Measurements from ENCODE around the gene GPC6.

The GPC6 gene

DNA sequence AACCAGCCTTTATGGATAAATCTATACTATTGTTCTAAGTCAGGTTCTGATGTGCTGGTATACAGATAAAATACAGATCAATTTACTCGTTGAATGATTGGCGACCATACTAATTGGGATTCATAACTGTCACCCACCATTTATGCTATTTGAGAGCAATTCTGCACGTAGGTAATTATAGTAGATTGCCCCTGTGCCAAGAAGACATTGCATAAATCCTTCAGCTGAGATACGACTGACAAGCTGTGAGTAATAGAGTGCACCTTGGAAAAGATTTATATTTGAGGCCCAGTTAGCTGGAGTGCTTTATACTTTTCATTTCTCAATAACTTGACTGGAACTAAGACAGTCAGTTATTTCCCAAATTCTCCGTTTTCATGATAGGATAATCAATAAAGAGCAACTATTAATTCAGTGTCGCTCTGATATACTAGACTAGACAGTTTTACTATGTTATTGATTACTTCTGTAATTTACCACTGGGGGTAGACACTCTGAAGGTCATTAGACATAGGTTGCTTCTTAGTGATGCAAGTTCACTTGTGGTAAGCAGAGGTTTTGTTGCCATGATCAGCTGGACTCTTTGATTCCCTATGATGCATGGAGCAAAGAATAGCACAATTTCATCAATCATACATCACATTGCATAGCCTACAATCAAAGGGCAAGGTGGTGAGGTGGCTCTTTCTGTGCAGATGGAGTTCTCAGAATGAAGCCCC lies 536.3 kb downstream of the GPC6 start:
- no peak overlapping the region for H3K27ac Mint-ChIP-seq
- peaks cover 2% of the 10 kb centered on the region for H3K27me3 Mint-ChIP-seq
- H3K4me3 Mint-ChIP-seq: no peak overlapping the region
- no peak for DNase-seq
- no peaks in the 10 kb centered on the region for H3K36me3 Mint-ChIP-seq (ENCODE audit: low read depth)
- no peak for ATAC-seq
- no peaks in the 10 kb centered on the region for H3K9me3 Mint-ChIP-seq
- H3K4me1 Mint-ChIP-seq: peaks cover 6% of the 10 kb centered on the region

DNA sequence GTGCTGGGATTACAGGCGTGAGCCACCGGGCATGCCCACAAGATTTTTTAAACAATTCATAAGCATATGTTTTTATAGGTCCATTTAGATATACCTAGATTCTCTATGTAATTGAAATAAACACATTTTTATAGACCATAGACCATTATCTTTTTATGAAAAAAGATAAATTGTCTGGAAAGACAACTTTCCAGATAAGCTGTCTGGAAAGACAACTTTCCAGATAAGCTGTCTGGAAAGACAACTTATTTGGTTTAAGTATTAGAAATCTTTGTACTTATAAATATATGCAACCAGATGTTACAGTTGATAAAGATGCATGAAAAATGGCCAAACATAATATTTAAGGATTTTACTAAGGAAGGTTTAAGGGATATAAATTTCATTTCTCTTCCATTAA lies 538.5 kb downstream of the GPC6 start:
- Mint-ChIP-seq H3K4me1 (no peaks in the 10 kb centered on the region), H3K4me3 (no peak overlapping the region), H3K9me3 (no peaks in the 10 kb centered on the region), H3K27me3 (peaks cover 2% of the 10 kb centered on the region), H3K36me3 (ENCODE audit: low read depth) (no peaks in the 10 kb centered on the region), H3K27ac (no peak overlapping the region)
- DNase-seq (no peak), ATAC-seq (no peak)

DNA sequence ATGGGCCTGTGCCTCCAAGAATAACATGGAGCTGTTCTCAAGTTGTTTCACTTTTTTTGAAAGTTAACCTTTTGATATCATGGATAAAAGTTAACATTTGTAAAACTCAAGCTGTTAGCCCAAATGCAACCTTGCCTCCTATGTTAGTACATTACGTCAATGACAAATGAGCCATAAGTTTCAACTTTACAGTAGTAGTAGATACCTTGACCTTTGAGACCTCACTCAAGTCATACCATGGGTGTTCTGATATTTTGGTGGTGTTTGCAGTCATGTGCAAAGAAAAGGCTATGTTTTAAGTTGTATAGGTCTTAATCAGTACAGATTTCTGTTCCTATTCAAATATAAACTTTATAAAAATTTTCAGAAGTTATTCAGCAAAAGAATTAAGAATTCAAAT lies 539.2 kb downstream of the GPC6 start:
- ATAC-seq: no peak
- Mint-ChIP-seq H3K36me3 (ENCODE audit: low read depth) (no peaks in the 10 kb centered on the region), H3K27me3 (peaks cover 2% of the 10 kb centered on the region), H3K9me3 (no peaks in the 10 kb centered on the region), H3K4me1 (no peaks in the 10 kb centered on the region), H3K27ac (no peak overlapping the region), H3K4me3 (no peak overlapping the region)
- no peak for DNase-seq

DNA sequence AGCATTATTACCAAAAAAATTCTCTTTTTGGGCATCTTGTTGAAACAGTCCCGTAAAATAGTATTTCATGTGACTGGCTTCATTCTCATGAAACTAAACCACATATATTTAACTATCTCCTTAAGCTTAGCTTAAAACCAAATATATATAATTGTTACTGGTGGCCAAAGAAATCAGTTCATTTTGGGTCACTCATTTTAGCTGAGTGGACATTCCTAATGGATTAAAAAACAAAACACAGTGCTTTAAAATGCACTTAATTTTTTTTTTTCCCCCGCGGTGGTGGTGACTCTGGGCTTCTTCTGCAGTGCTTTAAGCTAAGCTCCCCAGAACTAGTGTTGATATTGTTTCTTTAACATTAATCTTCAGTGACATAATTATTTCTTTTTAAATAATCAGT lies 540.1 kb downstream of the GPC6 start:
- Mint-ChIP-seq H3K9me3 (no peaks in the 10 kb centered on the region), H3K4me3 (no peak overlapping the region), H3K27ac (no peak overlapping the region), H3K36me3 (ENCODE audit: low read depth) (no peaks in the 10 kb centered on the region), H3K27me3 (peaks cover 2% of the 10 kb centered on the region), H3K4me1 (no peaks in the 10 kb centered on the region)
- ATAC-seq (no peak), DNase-seq (no peak)

DNA sequence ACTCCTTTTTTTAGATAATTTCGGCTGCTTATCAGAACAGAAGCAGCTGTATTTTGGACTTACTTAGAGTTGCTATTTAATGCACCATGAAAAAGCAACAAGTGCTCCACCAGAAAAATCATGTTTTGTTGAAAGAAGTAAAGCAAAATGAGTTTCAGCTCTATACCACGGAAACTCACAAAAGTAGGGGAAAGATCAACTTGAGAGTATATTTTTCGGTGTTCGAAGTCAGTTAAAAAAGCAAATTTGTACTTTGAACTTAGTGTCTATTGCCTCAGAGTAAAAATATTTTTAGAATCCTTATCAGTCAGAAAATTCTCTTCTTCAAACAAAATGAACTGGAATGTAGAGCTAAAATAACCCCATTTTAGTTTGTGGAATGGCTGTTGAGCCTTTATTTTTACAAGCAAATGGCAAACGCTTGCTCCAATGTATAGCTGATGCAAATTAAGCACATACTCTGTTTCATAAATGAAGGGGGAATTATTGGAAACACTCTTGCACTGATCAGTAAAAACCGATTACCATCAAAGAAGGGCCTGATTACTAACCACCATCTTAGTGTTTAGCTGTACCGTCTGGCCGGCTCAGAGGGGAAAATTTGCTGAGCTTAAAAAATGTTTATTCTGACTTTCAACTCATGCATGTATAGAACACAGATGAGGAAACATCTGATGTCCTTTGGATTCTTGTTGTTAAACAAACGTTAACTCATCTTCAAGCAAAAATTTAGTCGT lies 540.7 kb downstream of the GPC6 start:
- DNase-seq: no peak
- no peak overlapping the region for H3K4me3 Mint-ChIP-seq
- H3K27ac Mint-ChIP-seq: no peak overlapping the region
- no peaks in the 10 kb centered on the region for H3K4me1 Mint-ChIP-seq
- no peaks in the 10 kb centered on the region for H3K36me3 Mint-ChIP-seq (ENCODE audit: low read depth)
- no peak for ATAC-seq
- no peaks in the 10 kb centered on the region for H3K9me3 Mint-ChIP-seq
- peaks cover 3% of the 10 kb centered on the region for H3K27me3 Mint-ChIP-seq

DNA sequence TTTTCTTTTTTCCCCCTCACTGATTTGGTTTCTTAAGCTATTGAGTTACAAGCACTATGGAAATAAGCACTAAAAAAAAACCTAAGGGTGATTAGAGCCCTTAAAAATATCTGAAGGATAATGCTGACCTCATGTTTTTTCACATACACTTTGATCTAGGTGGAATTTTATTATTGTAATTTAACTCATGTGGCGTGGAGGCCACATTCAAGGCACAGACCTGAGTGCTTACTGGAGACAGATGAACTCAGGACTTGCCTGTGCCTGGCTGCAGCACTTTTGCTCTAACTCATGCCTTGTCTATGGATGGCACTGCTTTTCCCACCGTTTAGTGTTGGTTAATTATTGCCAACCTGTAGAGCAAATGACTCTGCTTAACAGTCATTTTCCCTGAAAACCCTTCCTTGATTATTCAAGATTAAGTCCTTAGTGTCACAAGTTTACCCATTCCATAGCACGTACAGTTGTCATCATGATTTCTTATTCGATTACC lies 541.4 kb downstream of the GPC6 start:
- no peak for DNase-seq
- no peaks in the 10 kb centered on the region for H3K9me3 Mint-ChIP-seq
- no peaks in the 10 kb centered on the region for H3K4me1 Mint-ChIP-seq
- no peak overlapping the region for H3K27ac Mint-ChIP-seq
- no peaks in the 10 kb centered on the region for H3K36me3 Mint-ChIP-seq (ENCODE audit: low read depth)
- no peak overlapping the region for H3K4me3 Mint-ChIP-seq
- no peak for ATAC-seq
- peaks cover 6% of the 10 kb centered on the region for H3K27me3 Mint-ChIP-seq

DNA sequence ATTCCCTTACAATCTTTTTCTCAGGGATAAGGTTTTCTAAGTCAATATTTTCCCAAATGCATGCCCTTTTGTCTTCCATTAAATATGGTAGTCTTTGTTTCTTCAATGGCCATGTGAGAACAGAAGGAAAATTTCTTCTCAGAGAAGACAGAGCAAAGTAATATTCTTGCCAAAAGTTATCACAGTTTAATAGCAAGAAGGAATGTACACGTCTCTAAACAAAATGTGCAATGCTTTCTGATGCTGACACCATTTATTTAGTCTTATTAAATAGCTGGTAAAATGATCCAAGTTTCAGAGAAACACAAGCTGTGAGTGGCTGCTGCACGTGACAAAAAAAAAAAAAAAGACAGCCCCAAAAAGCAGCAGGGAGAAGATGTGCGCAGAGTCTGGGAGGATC lies 542.5 kb downstream of the GPC6 start:
- Mint-ChIP-seq H3K36me3 (ENCODE audit: low read depth) (no peaks in the 10 kb centered on the region), H3K27ac (no peak overlapping the region), H3K27me3 (peaks cover 4% of the 10 kb centered on the region), H3K4me3 (no peak overlapping the region), H3K9me3 (no peaks in the 10 kb centered on the region), H3K4me1 (no peaks in the 10 kb centered on the region)
- no peak for ATAC-seq
- no peak for DNase-seq

DNA sequence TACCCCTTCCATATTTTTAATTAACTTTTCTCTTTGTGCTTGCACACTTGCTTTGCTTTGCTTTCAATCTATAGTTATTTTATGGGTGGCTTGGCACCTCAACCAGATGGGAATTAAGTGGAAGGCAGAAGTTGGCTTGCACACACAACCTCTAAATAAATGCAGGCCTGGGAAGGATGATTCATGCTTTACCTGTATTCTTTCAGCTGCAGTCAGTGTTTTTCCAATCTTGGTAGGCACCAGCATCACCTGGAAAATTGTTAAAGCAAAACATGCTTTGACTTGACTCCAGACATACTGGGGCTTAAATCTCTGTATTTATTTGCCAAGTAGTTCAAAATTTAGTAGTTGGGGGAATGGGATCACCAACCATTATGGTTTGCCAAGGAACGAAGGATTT lies 543.0 kb downstream of the GPC6 start:
- DNase-seq (no peak), ATAC-seq (no peak)
- Mint-ChIP-seq H3K36me3 (ENCODE audit: low read depth) (no peaks in the 10 kb centered on the region), H3K4me3 (no peak overlapping the region), H3K27me3 (peaks cover 4% of the 10 kb centered on the region), H3K4me1 (no peaks in the 10 kb centered on the region), H3K9me3 (no peaks in the 10 kb centered on the region), H3K27ac (no peak overlapping the region)

DNA sequence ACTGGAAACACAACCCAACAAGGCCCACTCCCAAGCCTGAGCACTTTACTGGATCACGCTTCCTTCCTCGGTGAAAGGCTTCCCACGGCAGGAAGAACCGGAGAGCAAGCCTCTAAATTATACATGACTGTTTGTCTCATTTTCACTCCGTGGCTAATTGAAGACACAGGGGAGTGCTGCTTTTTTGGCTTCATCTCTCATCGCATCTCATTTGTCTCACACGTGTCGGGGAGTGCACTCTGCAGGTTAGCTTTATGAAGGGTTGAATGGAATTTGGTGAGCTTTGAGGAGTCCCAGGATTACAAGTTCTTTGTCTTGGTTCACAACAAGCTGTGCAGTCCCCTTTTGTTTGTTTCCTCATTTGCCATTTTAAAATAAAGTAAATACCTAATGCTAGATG lies 544.6 kb downstream of the GPC6 start:
- no peaks in the 10 kb centered on the region for H3K4me1 Mint-ChIP-seq
- DNase-seq (no peak), ATAC-seq (no peak)
- no peaks in the 10 kb centered on the region for H3K36me3 Mint-ChIP-seq (ENCODE audit: low read depth)
- H3K27me3 Mint-ChIP-seq: peaks cover 4% of the 10 kb centered on the region
- no peak overlapping the region for H3K27ac Mint-ChIP-seq
- no peaks in the 10 kb centered on the region for H3K9me3 Mint-ChIP-seq
- no peak overlapping the region for H3K4me3 Mint-ChIP-seq

DNA sequence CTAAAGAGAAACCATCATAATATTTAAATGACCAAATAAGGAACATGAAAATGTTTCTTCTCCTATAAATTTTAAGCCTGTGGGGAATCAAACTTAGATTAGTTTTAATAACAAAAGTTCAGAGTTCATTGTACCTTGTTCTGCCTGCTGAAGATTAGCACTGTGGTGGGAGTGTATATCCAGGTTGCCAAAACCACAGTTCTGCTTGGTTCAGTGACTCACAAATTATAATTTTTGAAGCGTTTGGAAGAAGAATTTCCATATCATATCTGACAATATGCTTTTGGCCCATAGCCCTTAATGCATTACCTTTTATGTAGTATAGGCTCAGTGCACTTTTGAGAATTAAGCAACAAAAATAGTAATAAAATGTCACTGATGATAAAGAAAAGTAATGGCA lies 545.2 kb downstream of the GPC6 start:
- DNase-seq (no peak), ATAC-seq (no peak)
- Mint-ChIP-seq H3K36me3 (ENCODE audit: low read depth) (no peaks in the 10 kb centered on the region), H3K27ac (no peak overlapping the region), H3K4me3 (no peak overlapping the region), H3K9me3 (no peaks in the 10 kb centered on the region), H3K4me1 (no peaks in the 10 kb centered on the region), H3K27me3 (peaks cover 4% of the 10 kb centered on the region)

DNA sequence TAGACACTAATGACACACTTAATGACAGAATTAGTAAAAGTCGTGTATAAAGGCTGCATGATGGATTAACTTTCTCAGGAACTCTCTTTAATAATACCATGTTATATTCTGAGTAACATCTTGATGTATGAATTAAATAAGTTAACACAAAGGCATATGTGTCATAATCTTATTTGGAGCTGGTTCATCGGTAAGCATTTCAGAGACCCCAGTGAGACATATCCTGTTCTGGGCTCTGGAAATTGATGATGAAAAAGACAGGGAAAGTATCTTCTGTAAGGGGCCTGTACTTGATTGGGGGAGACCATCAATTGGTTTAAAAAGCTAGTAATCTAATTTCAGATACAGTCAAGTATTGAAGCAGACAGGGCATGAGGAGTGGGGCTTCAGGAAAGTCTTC lies 547.9 kb downstream of the GPC6 start:
- ATAC-seq (no peak), DNase-seq (no peak)
- H3K4me3 Mint-ChIP-seq: no peak overlapping the region
- no peaks in the 10 kb centered on the region for H3K4me1 Mint-ChIP-seq
- H3K27me3 Mint-ChIP-seq: peaks cover 4% of the 10 kb centered on the region
- no peak overlapping the region for H3K27ac Mint-ChIP-seq
- no peaks in the 10 kb centered on the region for H3K9me3 Mint-ChIP-seq
- H3K36me3 Mint-ChIP-seq (ENCODE audit: low read depth): no peaks in the 10 kb centered on the region

DNA sequence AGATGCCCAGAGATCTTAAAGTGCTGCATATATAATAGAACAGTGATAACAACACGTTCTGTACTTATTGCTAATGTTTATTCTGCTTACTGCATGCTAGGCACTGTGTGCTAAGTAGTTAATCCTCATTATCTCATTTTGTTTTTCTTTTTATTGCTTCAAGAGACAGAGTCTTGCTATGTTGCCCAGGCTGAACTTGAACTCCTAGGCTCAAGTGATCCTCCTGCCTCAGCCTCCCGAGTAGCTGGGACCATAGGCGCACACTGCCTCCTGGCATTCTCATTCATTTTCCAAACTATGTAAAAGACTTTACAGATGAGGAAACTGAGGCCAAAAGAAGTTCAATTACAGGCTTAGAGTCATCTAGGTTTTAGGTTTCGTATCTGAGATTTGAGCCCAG lies 548.4 kb downstream of the GPC6 start:
- H3K27me3 Mint-ChIP-seq: peaks cover 4% of the 10 kb centered on the region
- ATAC-seq (no peak), DNase-seq (no peak)
- no peaks in the 10 kb centered on the region for H3K4me1 Mint-ChIP-seq
- no peaks in the 10 kb centered on the region for H3K9me3 Mint-ChIP-seq
- no peak overlapping the region for H3K4me3 Mint-ChIP-seq
- H3K36me3 Mint-ChIP-seq (ENCODE audit: low read depth): no peaks in the 10 kb centered on the region
- H3K27ac Mint-ChIP-seq: no peak overlapping the region

DNA sequence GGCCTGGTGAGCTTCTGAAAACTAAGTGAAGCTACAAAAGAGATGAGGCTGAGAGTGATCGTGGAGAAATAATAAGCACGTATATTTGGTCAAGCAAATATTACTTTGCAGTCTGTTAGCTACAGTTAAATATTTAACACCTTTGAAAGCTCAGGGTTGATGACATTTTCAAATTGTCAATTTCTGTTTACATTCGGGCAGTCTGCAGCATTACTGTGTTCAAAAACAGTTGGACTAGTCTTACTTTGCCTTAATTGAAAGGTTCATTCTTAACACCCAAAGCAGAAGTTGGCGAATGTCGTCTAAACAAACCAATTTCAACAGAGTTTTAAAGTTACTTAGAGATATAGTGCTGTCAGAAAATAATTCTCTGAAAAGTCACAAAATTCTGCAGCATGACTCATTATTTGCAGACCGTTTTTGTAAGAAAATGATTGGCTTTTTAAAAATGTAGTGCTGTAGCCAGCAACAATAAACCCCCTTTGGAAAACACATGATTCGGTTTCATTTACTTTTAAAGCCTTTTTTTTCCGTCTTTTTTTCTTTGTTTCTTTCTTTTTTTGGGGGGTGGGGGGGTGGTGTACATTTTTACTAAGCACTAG lies 549.0 kb downstream of the GPC6 start:
- H3K9me3 Mint-ChIP-seq: no peaks in the 10 kb centered on the region
- peaks cover 5% of the 10 kb centered on the region for H3K27me3 Mint-ChIP-seq
- DNase-seq: no peak
- no peak overlapping the region for H3K27ac Mint-ChIP-seq
- no peaks in the 10 kb centered on the region for H3K36me3 Mint-ChIP-seq (ENCODE audit: low read depth)
- no peak overlapping the region for H3K4me3 Mint-ChIP-seq
- ATAC-seq: no peak
- H3K4me1 Mint-ChIP-seq: no peaks in the 10 kb centered on the region

DNA sequence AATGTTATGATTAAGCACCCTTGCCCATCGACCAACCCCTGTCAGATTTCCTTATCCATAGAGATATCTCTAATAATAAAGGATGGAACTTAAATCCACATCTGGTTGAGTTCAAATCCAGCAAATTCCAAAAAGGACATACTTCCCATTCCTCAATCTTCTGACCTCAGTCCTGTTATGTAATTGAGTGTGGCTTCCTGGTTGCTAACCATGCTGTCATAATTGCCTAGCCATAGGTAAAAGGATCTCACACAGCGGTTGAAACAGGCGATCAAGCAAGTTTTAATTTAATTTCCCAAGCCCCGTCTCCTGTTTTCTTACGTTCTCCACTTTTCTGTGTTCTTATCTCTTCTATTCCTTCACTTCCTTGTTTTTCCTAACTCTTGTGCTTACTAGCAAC lies 550.3 kb downstream of the GPC6 start:
- no peak overlapping the region for H3K4me3 Mint-ChIP-seq
- H3K27me3 Mint-ChIP-seq: peaks cover 5% of the 10 kb centered on the region
- no peak overlapping the region for H3K27ac Mint-ChIP-seq
- H3K4me1 Mint-ChIP-seq: no peaks in the 10 kb centered on the region
- ATAC-seq: no peak
- no peaks in the 10 kb centered on the region for H3K36me3 Mint-ChIP-seq (ENCODE audit: low read depth)
- DNase-seq: no peak
- no peaks in the 10 kb centered on the region for H3K9me3 Mint-ChIP-seq

DNA sequence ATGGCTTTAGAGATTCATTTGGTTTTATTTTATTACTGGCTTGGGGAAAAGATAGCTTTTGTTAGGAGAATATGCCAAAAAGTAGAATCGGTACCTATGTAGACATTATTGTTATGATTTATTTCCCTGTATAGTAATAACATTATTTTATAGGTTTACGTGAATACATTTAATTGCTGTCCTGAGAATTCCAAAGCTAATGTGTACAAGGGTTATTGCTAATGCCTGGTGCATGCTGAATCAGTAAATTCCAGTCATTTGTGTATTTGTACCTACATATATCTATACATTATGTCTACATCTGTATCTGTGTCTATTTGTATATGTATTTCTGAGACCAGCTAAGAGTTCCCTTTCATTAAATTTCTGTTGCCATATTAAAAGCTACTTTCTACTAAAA lies 550.9 kb downstream of the GPC6 start:
- Mint-ChIP-seq H3K27ac (no peak overlapping the region), H3K36me3 (ENCODE audit: low read depth) (no peaks in the 10 kb centered on the region), H3K9me3 (no peaks in the 10 kb centered on the region), H3K4me1 (no peaks in the 10 kb centered on the region), H3K4me3 (no peak overlapping the region), H3K27me3 (peaks cover 3% of the 10 kb centered on the region)
- ATAC-seq: no peak
- DNase-seq: no peak

All from activated naive CD8-positive, alpha-beta T cell treated with anti-CD3 and anti-CD28 coated beads, Interleukin-2, amount 50 U/mL, for 24 hours (primary cell).